HG02763 (cell line): ENCODE data around the gene SCN4B.

Source experiments
- ATAC-seq: cut with Tn5 transposase; IDR thresholded peaks from one replicate; pipeline ENCODE4 v1.9.1; 2021; ENCODE audit warnings: mild to moderate bottlenecking, moderate library complexity; ENCODE audit not compliant: unreplicated experiment

SCN4B gene

DNA sequence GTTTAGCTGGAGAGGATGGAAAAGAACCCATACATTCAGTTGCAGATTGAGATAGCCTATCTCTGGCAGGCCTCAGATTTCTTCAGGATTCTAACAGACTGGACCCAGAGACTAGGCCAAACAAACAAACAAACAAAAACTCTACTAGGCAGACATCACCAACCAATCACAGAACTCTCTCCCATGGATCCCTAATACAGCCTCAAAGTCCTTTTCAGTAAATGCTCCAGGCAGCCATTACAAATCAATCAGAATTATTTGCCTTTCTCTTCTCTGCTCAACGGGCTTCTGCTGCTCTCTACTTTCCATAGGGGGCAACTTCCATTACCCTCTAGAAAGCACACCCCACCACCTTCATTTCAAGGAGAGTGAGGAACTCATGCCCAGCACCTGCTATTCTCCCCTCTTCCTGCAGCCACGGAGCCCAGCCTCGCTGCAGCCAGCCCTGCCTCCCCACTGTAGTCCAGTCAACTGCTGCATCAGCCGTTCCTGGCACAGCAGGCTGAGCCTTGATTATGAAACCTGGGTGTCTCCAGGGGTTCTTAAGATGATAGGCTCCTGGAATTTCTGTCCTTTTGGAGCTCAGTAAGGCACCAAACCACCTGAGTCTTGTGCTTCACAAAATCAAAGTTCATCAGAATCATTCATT lies 46.8 kb downstream of the SCN4B start:
- ATAC-seq = no peak

- ATAC-seq = no peak
These were observed 48.1 kb downstream of the SCN4B start for GRCh38 chr11:118104491-118104890.

DNA sequence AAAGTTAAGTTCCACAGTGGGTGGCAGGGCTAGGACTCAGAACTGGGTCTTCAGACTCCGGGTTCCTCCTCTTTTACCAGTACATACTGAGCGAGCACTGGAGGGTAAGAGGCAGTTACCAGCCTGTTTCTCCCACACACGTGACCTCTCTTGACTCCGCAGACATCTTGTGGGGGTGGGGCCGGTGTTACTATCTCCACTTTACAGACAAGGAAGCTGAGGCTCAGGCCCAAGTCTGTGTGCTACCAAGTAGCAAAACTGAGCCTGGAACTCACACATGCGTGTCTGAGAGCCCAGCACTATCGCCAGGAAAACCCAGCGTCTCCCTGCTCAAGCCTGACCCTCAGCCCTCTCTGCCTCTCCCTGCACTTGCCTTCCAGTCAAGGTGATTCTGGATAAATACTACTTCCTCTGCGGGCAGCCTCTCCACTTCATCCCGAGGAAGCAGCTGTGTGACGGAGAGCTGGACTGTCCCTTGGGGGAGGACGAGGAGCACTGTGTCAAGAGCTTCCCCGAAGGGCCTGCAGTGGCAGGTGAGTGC lies 49.8 kb downstream of the SCN4B start:
- ATAC-seq = no peak

- ATAC-seq = no peak
These were observed 51.9 kb downstream of the SCN4B start for GRCh38 chr11:118100691-118101232.

- no peak for ATAC-seq
These were observed 52.6 kb downstream of the SCN4B start for GRCh38 chr11:118099838-118100556.

DNA sequence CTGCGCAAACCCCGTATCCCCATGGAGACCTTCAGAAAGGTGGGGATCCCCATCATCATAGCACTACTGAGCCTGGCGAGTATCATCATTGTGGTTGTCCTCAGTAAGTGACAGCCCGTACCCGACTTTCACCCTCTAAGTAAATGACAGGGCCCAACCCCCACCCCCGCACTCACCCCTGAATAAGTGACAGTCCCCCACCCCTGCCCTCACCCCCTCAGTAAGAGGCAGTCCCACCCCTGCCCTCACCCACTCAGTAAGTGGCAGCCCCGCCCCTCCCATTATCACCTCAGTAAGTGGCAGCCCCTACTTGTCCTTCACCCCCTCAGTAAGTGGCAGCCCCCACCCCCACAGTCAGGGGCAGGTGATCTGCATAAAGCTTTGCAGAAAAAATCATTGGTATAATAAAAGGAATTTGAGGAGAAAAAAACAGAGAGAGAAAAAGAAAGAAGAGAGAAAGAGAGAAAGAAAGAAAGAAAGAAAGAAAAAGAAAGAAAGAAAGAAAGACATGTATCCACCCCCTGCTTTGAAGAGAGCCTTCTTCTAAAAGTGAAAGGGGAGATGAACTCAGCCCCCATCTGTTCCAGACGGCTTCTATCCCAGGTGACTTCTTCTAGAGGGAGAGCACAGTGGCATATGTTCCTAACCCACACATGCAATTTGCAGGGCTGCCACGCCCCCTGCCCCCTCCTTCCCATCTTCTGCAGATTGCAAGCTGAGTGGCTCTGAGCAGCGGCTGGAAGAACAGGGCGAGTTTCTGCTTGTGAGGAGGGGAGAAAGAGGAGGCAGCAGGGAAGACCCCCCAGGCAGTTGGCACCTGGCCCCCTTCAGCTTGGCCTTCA lies 53.4 kb downstream of the SCN4B start:
- ATAC-seq = no peak

DNA sequence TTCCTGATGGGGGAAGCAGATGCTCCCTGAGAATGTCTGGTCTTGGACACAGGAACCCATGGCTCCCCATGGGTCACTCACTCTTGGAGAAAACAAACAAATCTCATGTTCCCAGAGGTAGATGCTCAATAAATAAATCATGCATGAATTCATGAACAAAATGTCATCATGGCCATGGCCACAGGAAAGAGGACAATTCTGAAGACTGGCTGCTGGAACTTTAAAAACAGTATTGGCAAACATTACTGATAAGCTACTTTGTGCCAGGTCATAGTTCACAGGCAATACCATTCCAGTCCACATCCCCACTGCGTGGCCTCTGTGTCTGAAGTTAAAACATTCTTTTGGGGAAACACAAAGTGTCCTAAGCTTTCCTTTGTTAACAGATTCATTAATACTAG lies 56.7 kb downstream of the SCN4B start:
- ATAC-seq = no peak

- no peak for ATAC-seq
These were observed 57.1 kb downstream of the SCN4B start for GRCh38 chr11:118095493-118095892.

DNA sequence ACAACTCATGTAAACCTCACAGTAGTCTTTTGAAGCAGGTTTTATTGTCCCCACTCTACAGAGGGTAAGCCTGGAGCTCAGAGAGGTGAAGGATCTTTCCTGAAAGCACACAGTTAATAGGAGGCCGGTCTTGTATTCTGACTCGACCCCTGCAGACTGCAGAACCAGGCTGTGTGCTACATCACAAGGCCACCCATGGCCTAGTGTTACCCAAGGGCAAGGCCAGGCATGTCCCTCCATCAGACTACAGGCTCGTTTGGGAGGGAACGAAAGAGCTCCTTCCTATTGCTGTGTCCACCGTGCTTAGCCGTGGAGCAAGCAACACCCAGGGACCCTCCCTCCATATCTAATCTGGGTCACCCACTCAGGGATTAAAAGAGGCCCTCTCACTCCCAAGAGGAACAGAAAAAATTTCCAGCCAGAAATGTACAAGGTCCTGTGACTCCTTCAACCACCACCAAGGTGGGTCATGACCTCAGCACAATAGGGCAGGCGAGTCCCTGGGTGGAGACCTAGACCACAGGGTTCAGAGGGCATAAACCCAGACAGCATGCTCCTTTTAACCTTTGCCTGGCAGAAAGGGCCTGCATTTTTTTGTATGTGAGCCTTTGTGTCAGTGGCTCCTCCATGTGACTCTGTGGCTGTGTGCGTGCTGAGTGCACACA lies 59.6 kb downstream of the SCN4B start:
- no peak for ATAC-seq

GRCh38 chr11:118091690-118092089 lies 60.9 kb downstream of the SCN4B start:
- ATAC-seq = no peak

- ATAC-seq = no peak
These were observed 62.0 kb downstream of the SCN4B start for GRCh38 chr11:118090545-118091162.

DNA sequence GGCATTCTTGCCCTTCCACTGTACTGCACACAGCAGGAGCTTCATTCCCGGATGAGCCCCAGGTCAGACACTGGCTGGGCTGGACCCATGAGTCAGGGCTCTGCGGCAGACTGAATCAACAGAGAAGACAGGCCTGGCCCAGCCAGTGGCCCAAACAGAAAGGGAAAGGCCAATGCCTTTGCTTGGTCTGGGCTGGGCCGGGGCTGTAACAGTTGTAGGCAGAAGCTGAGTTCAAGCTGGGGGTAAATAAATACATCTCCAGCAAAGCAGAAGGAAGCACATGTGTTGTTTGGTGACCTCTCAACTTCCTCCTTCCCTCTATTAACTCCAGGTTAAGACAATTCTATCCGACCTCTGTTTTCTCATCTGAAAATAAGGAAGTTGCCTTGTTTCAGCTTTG lies 64.1 kb downstream of the SCN4B start:
- ATAC-seq = no peak

GRCh38 chr11:118087931-118088330 lies 64.7 kb downstream of the SCN4B start:
- ATAC-seq = no peak

GRCh38 chr11:118086913-118087768 lies 65.5 kb downstream of the SCN4B start, which contains the start of gene SMIM35:
Gene SMIM35 (minus strand): TSS chr11:118086963. CDS start chr11:118086757, 206 bp downstream.
- ATAC-seq = no peak

DNA sequence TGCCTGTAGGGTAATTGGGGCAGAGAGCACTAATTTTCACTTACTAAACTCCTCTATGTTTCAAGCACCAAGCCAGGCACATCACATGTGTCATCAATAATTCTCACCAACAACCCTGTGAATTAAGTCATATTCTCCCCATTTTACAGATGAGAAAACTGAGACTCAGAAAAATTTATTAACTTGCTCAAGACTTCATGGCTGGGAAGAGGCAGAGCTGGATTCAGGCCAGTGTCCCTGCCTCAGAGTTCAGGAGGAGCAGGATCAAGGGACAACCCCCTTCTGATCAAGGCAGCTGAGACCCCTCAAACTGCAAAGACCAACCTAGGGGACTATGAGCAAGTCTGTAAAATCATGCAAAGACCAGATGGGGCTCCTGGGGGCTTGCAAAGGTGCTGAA lies 68.0 kb downstream of the SCN4B start:
- no peak for ATAC-seq

DNA sequence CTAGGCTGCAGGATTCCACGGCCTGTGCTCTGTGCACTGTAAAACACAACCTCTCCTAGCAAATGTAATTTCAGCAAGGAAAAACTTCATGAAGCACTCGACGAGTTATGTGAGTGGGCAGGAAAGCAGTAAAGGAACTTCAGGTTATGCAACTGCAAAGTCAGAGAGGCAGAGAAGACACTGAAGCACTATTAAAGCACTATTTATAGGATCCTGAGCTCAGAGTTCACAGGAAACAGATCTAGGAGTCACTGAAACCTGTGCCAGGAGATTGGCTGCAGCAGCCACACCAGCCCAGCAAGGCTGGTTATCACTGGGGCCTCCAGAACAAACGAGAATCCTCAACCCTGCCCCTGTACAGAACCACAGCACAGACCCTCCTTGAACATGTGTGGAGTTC lies 68.4 kb downstream of the SCN4B start:
- no peak for ATAC-seq
